ENCODE results near the gene HIP1R.

HIP1R gene

DNA sequence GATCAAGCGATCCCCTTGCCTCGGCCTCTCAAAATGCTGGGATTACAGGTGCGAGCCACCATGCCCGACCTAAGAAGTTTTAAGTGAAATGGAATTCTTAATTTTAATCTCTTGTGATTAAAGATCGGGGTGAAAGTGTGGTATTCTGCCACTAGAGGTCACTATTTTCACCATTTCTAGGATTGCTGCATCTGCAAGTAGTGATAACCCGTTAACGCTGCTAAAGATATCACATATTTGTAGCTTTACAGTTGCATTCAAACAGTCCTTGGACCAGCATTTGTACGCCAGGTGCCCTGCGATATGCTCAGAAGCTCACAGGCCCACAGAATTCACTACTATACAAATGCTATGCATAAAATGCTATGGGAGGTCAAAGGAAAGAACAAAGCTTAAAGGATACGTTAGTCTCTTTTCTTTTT, 41.6 kb upstream of the HIP1R start:
- H3K9me3 ChIP-seq (ENCODE audit: control insufficient read depth, insufficient read depth, low read depth, low read length) = no peaks in the 10 kb centered on the region
- POLR2A ChIA-PET = interaction anchor here (0.6 to 1.3 kb wide), 4 partner anchors 13 to 439 kb away, joined by 3 to 9 read pairs (median 5); no protein-coding TSS in a partner anchor
- no peaks in the 10 kb centered on the region for H3K36me3 ChIP-seq (ENCODE audit: control insufficient read depth in 2 of 2, insufficient read depth in 1 of 2, low read length in 2 of 2)

DNA sequence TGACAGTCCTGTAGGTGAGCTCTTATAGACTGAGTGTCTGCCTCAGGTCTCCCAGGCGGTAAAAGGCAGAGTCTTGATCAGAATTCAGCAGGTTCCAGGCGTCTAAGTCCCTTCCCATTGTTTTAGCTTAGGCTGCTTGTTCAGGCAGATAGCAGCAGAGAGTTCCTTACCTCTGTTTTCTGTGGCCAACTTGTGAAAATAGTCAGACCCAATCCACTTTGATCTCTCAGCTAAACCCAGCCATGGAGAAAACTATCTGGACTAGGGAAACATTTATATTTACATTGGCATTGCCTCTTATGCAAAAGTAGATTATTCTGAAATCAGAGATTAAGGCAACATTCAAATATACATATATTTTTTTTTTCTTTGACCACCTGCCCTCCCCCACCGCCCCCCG, 39.5 kb upstream of the HIP1R start:
- TF ChIP-seq INSM2 (tag by site-specific recombination; IDR thresholded peaks at IDR 0.05) (no peak), ZNF274 (IDR thresholded peaks at IDR 0.05; ENCODE audit: low read length) (no peak), ZNF274 (tag by site-specific recombination; IDR thresholded peaks at IDR 0.05; ENCODE audit: borderline replicate concordance) (no peak), SP3 (tag by site-specific recombination; IDR thresholded peaks at IDR 0.05) (no peak), ZNF624 (tag by site-specific recombination; IDR thresholded peaks at IDR 0.05) (no peak), SP7 (tag by site-specific recombination; IDR thresholded peaks at IDR 0.05) (no peak), ZNF692 (tag by site-specific recombination; IDR thresholded peaks at IDR 0.05) (no peak), ZNF155 (tag by site-specific recombination; IDR thresholded peaks at IDR 0.05) (no peak), KLF1 (tag by site-specific recombination; IDR thresholded peaks at IDR 0.05) (no peak), ZNF514 (tag by site-specific recombination; IDR thresholded peaks at IDR 0.05) (no peak), ZNF24 (tag by site-specific recombination; IDR thresholded peaks at IDR 0.05) (no peak), ZEB2 (tag by site-specific recombination; IDR thresholded peaks at IDR 0.05) (no peak)
- TF ChIP-seq, protein P1, sequence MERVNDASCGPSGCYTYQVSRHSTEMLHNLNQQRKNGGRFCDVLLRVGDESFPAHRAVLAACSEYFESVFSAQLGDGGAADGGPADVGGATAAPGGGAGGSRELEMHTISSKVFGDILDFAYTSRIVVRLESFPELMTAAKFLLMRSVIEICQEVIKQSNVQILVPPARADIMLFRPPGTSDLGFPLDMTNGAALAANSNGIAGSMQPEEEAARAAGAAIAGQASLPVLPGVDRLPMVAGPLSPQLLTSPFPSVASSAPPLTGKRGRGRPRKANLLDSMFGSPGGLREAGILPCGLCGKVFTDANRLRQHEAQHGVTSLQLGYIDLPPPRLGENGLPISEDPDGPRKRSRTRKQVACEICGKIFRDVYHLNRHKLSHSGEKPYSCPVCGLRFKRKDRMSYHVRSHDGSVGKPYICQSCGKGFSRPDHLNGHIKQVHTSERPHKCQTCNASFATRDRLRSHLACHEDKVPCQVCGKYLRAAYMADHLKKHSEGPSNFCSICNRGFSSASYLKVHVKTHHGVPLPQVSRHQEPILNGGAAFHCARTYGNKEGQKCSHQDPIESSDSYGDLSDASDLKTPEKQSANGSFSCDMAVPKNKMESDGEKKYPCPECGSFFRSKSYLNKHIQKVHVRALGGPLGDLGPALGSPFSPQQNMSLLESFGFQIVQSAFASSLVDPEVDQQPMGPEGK (tag by site-specific recombination; IDR thresholded peaks at IDR 0.05) = no peak
- H3K36me3 ChIP-seq (ENCODE audit: control insufficient read depth in 2 of 2, insufficient read depth in 1 of 2, low read length in 2 of 2) = no peaks in the 10 kb centered on the region
- H3K4me1 ChIP-seq (ENCODE audit: control insufficient read depth, insufficient read depth, low read length) = no peaks in the 10 kb centered on the region
- no peaks in the 10 kb centered on the region for H3K9me3 ChIP-seq (ENCODE audit: control insufficient read depth, insufficient read depth, low read depth, low read length)
- H3K4me3 ChIP-seq (ENCODE audit: low read depth, low read length) = no peak overlapping the region
- H3K27ac ChIP-seq (ENCODE audit: extremely low read depth, low read depth, low read length) = no peak overlapping the region
- ChIA-PET POLR2A (no interaction called here), CTCF (interaction anchor here (0.5 to 1.1 kb wide), 7 partner anchors 13 to 762 kb away, joined by 3 to 9 read pairs (median 4); partner anchors contain the start of gene HIP1R)

More for the DNA sequence above, 41.6 kb upstream of the HIP1R start:
- Histone ChIP-seq H3K4me3 (ENCODE audit: low read depth, low read length) (no peak overlapping the region), H3K27ac (ENCODE audit: extremely low read depth, low read depth, low read length) (no peak overlapping the region), H3K4me1 (ENCODE audit: control insufficient read depth, insufficient read depth, low read length) (no peaks in the 10 kb centered on the region)
- CTCF ChIA-PET = interaction anchor here (0.6 to 3.3 kb wide), 48 partner anchors 9 to 664 kb away, joined by 3 to 39 read pairs (median 5); partner anchors contain the start of genes CCDC62, HIP1R and SNRNP35
- TF ChIP-seq KLF9 (tag by site-specific recombination; IDR thresholded peaks at IDR 0.05; ENCODE audit: low read depth) (no peak), ZNF610 (tag by site-specific recombination; IDR thresholded peaks at IDR 0.05; ENCODE audit: borderline replicate concordance) (no peak), ZNF433 (tag by site-specific recombination; IDR thresholded peaks at IDR 0.05; ENCODE audit: low read depth) (no peak), SP7 (tag by site-specific recombination; IDR thresholded peaks at IDR 0.05) (0 out of 2 replicates have a peak, but pooled peaks have one; percentile 11), GLI4 (tag by site-specific recombination; IDR thresholded peaks at IDR 0.05) (no peak), ZNF654 (tag by site-specific recombination; IDR thresholded peaks at IDR 0.05; ENCODE audit: low read depth) (peak; percentile 87), ZNF660 (tag by site-specific recombination; IDR thresholded peaks at IDR 0.05) (0 out of 2 replicates have a peak, but pooled peaks have one; percentile 60)
- TF ChIP-seq, protein P2, sequence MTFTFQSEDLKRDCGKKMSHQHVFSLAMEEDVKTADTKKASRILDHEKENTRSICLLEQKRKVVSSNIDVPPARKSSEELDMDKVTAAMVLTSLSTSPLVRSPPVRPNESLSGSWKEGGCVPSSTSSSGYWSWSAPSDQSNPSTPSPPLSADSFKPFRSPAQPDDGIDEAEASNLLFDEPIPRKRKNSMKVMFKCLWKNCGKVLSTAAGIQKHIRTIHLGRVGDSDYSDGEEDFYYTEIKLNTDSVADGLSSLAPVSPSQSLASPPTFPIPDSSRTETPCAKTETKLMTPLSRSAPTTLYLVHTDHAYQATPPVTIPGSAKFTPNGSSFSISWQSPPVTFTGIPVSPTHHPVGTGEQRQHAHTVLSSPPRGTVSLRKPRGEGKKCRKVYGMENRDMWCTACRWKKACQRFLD (tag by site-specific recombination; IDR thresholded peaks at IDR 0.05) = no peak

Measured in HEK293 (cell line).